Ovary (tissue), 3 donors: ENCODE data around the gene USP48.

Experiments
- EP300 ChIP-seq: sonication (generic); formaldehyde crosslinking; IDR thresholded peaks from one replicate; pipeline ENCODE4 v1.6.1; 2017; ENCODE audit warnings: antibody characterized with exemption
- POLR2A ChIP-seq: fragments of 450-650 bp; IDR thresholded peaks from one replicate; pipeline ENCODE4 v1.6.1; 2017; ENCODE audit warnings: antibody characterized with exemption, mild to moderate bottlenecking, moderate library complexity
- TF ChIP-seq, protein P1 (sequence below), 3 donors: fragments of 450-650 bp in 2 of 3; fragments of 200-600 bp in 1 of 3; IDR thresholded peaks; one replicate each; pipeline versions ENCODE4 v1.5.1 to v1.8.0; 2016 to 2022; ENCODE audit warnings: antibody characterized with exemption in 3 of 3, mild to moderate bottlenecking in 1 of 3
- donor health status: DM: no; HTN: no; CAD: no.

DNA sequence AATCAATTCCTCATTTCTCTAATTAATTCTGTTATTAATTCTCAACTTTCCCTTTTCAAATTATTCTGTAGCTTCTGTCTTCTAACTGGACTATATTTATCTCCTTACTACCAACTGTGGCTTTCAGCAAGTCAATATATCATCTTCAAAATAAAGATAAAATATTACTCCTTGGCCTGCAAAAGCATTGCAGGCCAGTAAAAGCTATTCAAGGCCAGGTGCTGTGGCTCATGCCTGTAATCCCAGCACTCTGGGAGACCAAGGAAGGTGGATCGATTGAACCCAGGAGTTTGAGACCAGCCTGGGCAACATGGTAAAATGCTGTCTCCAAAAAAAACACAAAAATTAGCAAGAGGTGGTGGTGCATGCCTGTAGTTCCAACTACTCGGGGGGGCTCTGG, 27.9 kb downstream of the USP48 start:
- TF ChIP-seq POLR2A, result no peak
- TF ChIP-seq, protein P1, sequence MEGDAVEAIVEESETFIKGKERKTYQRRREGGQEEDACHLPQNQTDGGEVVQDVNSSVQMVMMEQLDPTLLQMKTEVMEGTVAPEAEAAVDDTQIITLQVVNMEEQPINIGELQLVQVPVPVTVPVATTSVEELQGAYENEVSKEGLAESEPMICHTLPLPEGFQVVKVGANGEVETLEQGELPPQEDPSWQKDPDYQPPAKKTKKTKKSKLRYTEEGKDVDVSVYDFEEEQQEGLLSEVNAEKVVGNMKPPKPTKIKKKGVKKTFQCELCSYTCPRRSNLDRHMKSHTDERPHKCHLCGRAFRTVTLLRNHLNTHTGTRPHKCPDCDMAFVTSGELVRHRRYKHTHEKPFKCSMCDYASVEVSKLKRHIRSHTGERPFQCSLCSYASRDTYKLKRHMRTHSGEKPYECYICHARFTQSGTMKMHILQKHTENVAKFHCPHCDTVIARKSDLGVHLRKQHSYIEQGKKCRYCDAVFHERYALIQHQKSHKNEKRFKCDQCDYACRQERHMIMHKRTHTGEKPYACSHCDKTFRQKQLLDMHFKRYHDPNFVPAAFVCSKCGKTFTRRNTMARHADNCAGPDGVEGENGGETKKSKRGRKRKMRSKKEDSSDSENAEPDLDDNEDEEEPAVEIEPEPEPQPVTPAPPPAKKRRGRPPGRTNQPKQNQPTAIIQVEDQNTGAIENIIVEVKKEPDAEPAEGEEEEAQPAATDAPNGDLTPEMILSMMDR (IDR thresholded peaks at IDR 0.05), result no peak
- TF ChIP-seq EP300, result no peak
